ENCODE data around the gene ELP4.

Gene ELP4

GRCh38 chr11:31812383-31813381 is 303.1 kb downstream of the ELP4 start:
- no peak for DNase-seq (ENCODE audit: low spot score)

GRCh38 chr11:31813391-31814175 is 304.0 kb downstream of the ELP4 start:
- no peak for DNase-seq (ENCODE audit: low spot score)

- no peak for DNase-seq (ENCODE audit: low spot score)
Measured at GRCh38 chr11:31814176-31814868, 304.8 kb downstream of the ELP4 start.

DNA sequence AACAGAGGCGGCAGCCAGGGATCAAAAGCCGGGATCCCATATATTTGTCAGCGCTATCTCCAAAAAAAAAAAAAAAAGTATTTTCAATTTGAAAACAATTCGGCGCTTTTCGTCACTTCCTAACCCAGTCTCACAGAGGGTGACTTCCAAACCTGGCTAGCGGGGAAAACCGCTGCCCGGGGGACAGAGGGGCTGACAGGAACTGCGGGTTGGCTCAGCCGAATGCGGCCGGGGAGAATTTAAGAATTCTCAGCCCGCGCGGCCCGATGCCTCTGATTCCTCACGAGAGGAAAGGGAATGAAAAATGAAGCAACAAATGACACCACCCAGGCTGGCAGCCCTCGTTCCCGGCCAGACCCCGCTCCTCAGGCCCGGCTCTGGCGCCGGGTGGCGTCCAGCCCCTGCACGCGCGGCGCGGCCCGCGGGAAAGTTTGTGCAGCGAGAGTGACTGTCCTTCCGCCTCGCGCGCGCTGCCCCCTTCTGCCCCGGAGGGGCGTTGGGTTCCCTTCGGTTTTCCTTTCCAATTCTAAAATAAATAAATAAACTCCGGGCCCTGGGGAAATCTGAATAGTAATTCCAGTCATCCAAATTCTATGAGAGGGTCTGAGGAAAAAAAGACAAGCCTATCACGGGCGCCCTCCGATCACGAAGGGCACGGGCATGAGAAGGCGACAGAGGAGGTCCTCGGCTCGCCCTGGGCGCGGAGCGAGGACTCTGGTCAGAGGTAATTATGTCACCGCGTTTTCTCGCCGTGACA is 306.3 kb downstream of the ELP4 start:
- DNase-seq (ENCODE audit: low spot score): no peak

- DNase-seq (ENCODE audit: low spot score): no peak
Measured at GRCh38 chr11:31816468-31817053, 307.0 kb downstream of the ELP4 start.

GRCh38 chr11:31817054-31817620 is 307.6 kb downstream of the ELP4 start:
- DNase-seq (ENCODE audit: low spot score): no peak

DNA sequence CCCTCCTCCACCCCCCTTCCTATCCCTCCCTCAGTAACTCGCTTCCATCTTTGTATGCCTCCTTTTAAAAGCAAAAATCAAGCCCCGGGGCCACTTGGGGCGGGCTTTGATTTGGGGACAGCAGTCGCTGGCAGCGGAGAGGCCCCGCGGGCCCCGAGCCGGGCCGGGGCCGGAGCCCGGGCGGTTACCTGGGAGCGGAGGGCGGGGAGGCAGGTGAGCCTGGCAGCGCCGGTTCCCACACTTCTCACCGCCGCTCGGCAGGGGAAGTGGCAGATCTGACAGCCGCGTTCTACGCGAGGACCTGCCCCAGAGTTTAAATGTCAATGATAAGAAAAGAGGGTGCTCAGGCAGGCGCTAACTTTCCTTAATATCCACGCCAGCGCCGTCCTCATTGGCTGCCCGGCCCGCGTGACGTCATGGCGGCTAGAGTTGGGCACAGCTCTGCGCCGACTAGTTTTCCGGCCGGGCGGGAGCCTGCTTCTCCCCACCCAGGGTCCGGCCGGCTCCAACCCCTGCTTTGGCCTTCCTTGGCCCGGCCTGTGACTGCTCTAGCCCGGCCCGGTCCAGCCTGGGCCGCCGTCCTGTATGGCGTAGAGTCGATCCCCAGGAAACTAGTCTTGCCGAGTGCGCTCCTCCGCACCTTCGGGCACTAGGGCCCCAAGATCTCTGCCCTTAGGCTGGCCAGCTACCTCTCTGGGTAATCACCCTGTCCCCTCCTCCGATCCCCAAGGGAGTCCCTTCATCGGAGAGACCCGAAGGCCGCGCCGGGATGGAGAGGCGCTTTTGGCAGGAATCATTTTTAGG is 308.3 kb downstream of the ELP4 start:
- DNase-seq (ENCODE audit: low spot score): no peak

GRCh38 chr11:31818425-31818755 is 308.8 kb downstream of the ELP4 start:
- DNase-seq (ENCODE audit: low spot score): no peak

- DNase-seq (ENCODE audit: low spot score): no peak
Measured at GRCh38 chr11:31818874-31819331, 309.3 kb downstream of the ELP4 start.

DNA sequence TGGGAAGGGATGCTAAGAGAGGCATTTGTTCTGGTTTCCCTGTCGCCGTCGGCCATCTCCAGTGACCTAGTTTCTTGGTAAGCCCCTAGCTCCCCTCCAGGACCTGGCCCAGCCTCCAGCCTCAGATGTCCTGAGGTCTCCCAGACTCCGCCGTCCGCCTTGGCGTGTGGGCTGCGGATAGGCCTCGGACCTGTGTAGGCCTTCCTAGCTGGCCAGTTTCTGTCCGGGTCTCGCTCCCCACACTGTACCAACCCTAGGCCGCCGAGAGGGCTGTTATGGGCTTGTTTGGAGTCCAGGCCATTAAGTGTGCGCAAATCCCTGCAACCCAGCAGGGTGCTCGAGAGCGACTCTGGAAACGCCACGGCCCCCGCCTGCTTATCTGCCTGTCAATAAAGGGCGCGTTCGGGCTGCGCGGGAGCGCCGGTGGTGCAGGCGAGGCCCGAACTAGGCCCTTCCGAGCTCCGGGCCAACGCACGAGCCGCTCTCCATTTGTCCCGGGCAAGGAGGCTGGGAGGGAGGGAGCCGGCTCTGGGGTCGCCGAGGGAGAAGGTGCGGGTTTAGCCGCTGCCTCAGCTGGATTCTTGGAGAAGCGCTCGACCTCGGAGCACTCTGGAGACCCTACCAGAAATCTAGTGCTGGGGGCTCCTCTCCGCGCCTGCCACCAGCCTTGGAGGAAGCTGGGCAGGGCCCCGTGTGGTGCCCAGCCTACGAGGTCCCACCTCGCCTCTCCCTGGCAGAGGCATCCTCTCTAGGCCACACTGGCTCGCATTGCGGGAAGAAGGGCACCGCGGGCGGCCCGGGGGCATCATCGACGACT is 310.3 kb downstream of the ELP4 start:
- DNase-seq (ENCODE audit: low spot score): no peak

DNA sequence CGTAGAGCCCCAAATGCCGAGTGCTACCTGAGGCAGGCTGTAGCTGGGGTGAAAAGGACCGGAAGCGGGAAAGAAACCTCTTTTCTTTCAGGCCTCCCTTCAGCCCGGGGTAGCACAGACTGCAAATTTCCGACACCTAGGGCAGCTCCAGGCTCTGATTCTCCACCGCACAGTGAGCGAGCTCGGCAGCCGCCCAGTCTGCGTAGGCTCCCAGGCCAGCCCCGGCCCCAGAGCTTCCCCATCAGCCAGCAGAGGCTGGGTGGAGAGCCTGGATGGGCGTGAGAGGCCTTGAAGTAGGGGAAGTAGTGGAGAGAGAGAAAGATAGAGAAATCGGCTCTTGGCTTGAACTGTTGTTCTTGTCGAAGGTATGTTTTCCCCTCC is 310.9 kb downstream of the ELP4 start:
- no peak for DNase-seq (ENCODE audit: low spot score)

DNA sequence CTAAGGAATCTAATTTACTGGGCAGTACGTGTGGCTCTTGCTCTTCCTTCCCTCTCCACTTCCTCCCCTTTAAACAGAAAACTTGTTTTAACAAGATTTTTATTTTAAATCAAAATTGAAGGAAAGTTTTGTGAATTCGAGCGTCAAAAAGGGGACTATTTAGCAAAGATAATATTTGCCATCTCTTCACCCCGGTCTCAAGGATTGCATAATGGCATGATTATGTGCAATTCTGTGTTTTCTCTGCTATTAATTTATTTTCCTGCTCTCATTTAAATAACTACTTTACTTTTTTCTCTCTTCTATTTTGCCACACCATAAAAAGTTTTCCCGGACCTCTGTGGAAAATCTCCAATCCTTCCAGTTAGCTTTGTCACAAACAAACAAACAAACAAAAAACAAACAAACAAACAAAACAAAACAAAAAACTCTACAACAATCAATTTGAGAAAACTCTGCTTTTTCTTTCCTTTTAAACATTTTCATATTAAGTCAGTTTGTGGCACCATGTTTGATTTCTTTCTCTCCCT is 311.7 kb downstream of the ELP4 start:
- no peak for DNase-seq (ENCODE audit: low spot score)

DNA sequence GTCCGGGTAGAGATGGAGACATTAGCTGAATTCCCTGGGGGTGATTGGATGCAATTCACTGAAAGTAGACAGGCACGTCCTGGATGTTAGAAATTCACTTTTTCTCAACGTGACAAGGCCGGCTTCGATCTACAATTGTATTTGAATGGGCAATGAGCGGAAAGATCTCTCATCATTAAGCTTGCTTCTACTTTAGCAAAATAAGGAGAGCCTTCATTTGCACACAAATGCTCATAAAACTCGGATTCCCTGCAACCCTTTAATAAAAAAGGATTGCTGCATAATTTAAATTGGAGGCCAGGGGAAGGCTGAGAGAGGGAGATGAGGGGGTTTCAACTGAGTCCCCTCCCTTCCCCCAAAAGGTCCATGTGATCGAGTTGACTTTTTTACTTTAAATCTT is 312.2 kb downstream of the ELP4 start:
- DNase-seq (ENCODE audit: low spot score): no peak

DNA sequence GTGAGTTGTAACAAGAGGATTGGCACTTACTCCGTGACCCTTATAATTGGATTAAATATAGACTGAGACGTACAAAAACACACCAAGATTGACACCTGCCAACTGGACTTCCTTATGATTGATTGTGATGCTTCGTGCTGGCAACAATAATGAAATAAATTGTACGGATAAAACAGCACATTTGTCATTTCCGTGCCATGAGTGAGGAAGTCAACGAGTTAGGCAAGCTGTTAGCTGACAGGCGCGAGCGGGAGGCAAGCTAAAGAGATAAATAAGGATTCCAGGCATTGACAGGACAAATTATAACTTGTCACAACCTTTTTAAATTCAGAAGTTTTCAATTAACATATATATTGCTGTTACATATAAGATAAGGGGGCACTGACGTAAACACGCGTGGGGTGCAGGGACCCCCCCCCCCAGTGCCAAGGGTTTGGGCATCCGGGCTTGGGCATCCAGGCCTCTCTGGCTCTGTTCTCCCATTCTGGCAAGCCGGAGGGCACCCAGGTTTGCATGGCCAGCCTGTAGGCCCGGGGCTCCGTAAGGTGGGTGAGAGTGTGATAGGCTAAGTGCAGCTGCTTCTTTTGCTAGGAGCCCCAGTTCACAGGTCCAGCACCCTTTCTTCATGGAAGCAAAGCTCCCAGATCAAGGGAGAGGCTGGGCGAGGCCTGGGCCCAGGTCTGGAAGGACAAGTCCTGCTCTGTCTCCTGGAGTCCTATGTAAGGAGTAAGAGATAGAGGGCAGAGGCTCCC is 312.8 kb downstream of the ELP4 start:
- no peak for DNase-seq (ENCODE audit: low spot score)

GRCh38 chr11:31822927-31823643 is 313.5 kb downstream of the ELP4 start:
- no peak for DNase-seq (ENCODE audit: low spot score)

DNA sequence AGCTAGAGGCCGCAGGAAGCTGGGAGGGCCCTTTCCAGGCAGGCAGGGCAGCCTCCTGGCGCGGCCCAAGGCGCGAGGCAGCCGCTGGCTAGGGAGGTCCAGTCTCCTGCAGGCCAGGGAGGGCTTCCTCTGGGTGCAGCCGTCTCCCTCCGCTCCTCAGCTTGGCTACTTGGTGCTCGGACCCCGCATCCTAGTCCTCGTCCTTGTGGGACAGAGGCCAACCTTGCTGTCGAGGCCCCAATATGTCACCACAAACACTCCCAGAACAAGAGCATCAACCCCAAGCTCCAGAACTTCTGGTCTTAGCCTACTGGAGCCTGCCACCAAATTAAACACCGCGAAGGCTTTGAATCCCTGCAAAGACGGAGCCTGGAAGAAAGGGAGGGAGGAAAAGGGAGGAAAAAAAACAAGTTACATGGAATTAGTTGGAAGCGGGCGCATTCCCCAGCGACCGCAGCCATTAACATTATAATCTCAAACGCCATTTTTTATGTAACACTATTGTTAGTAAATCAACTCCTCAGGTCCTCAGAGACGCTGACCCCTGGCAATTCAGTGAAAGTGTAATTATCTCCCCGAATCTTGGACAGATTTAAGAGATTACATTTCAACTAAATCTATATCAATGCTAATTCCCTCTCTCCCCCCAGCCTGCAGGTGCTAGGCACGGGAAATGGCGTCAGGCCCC is 314.2 kb downstream of the ELP4 start:
- DNase-seq (ENCODE audit: low spot score): no peak

DNA sequence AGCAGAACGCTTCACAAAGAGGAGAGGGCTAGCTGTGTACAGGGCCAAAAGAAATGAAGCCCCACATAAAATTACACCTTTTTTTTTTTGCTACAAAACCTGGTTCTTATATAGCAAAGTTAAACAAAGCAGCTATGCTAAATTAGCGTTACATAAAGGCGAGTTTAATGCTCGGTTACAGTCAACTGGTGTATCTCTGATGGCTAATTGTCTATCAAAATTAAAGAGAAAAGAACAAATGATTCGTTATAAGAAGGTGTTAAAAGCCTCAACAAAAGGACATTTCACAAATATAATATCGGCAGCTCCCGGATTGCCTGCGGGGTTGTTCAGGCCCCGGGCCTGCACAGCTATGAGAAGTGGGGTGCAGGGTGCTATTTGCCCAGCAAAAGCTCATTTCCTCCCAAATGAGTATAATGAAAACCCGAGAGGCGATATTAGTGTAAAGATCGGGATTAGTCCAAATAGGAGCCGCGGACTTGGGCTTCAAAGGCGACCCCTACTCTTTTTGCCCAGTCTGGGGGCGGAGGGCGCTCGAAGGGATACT is 314.8 kb downstream of the ELP4 start:
- DNase-seq (ENCODE audit: low spot score): no peak

Measured in LoVo (cell line).